IPS-18a (cell line): ENCODE measurements around the gene TM9SF3.

Source experiments
- H3K27ac ChIP-seq: one replicate; pipeline ENCODE4 v1.5.1; 2013; ENCODE audit warnings: low read length
- H3K27me3 ChIP-seq: one replicate; pipeline ENCODE4 v1.6.1; 2013; ENCODE audit warnings: mild to moderate bottlenecking, low read length; ENCODE audit not compliant: control insufficient read depth, insufficient read depth
- H3K36me3 ChIP-seq: one replicate; pipeline ENCODE4 v1.6.1; 2013; ENCODE audit warnings: low read depth, low read length; ENCODE audit not compliant: control insufficient read depth
- H3K4me1 ChIP-seq: one replicate; pipeline ENCODE4 v1.6.1; 2013; ENCODE audit warnings: low read depth, low read length; ENCODE audit not compliant: control insufficient read depth
- H3K4me3 ChIP-seq: one replicate; pipeline ENCODE4 v1.5.1; 2013; ENCODE audit warnings: low read length
- H3K9ac ChIP-seq: one replicate; pipeline ENCODE4 v1.6.1; 2013; ENCODE audit warnings: mild to moderate bottlenecking, low read length, moderate library complexity
- H3K9me3 ChIP-seq: one replicate; pipeline ENCODE4 v1.6.1; 2013; ENCODE audit warnings: low read depth, low read length; ENCODE audit not compliant: control insufficient read depth

Gene TM9SF3

DNA sequence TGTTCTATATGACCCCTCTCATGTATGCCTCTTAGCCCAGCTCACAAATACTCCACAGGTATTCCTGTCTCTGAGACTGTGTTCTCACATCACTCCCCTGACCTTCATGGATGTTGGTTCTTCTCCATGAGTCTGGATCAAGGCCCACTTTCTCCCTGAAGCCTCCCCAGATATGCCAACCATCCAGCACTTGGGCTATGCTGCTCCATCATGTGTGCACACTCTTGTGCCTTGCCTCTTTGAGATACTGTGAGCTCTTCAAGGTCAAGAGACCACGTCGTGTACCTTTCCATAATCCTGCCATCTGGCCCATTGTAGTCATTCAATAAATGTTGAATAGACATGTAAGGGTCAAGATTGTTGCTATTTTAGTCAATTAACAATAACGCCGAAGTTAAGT is 30.1 kb upstream of the TM9SF3 start:
- Histone ChIP-seq H3K36me3 (no peaks in the 10 kb centered on the region), H3K9ac (no peak overlapping the region), H3K27ac (no peak overlapping the region), H3K4me1 (no peaks in the 10 kb centered on the region), H3K9me3 (no peaks in the 10 kb centered on the region), H3K4me3 (no peak overlapping the region), H3K27me3 (no peaks in the 10 kb centered on the region)

DNA sequence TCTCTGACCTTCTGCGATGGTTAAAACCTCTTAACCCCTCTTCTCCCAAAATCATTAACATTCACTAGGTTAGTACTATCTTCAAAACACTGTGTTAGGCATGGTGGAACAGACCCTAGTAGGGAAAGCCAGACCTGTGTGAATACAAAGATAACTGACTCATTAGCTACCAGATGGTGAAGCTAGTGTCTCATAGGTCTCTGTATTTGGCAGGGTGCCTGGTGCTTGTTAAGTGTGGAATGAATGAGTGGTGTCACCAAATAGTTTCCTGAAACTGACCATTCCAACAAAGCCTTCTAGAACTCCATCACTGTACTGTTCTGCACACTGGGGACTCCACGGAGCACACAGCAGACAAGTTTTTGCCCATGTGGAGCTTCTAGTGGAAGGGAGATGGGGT is 27.7 kb upstream of the TM9SF3 start:
- no peak overlapping the region for H3K27ac ChIP-seq
- no peak overlapping the region for H3K4me3 ChIP-seq
- no peak overlapping the region for H3K9ac ChIP-seq
- no peaks in the 10 kb centered on the region for H3K9me3 ChIP-seq
- no peaks in the 10 kb centered on the region for H3K36me3 ChIP-seq
- H3K4me1 ChIP-seq: no peaks in the 10 kb centered on the region
- no peaks in the 10 kb centered on the region for H3K27me3 ChIP-seq

DNA sequence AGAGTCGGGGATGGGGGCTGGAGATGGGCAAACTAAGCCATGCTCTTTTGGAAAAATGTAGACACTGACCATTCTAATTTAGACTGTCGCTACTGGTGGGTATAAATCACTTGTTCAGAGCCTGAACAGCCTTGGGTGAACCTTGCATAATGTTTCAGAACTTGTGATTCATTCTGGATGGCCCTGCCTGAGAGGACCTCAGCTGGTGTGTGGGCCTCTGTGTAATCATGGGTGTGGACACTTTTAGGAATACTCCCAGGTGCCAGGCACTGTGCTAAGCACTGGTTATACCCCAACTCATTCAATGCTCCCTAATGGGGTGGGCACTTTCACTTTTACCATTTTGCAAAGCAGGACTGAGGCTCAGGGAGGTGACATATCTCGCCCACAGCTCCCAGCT is 26.8 kb upstream of the TM9SF3 start:
- Histone ChIP-seq H3K36me3 (no peaks in the 10 kb centered on the region), H3K27me3 (no peaks in the 10 kb centered on the region), H3K27ac (no peak overlapping the region)

DNA sequence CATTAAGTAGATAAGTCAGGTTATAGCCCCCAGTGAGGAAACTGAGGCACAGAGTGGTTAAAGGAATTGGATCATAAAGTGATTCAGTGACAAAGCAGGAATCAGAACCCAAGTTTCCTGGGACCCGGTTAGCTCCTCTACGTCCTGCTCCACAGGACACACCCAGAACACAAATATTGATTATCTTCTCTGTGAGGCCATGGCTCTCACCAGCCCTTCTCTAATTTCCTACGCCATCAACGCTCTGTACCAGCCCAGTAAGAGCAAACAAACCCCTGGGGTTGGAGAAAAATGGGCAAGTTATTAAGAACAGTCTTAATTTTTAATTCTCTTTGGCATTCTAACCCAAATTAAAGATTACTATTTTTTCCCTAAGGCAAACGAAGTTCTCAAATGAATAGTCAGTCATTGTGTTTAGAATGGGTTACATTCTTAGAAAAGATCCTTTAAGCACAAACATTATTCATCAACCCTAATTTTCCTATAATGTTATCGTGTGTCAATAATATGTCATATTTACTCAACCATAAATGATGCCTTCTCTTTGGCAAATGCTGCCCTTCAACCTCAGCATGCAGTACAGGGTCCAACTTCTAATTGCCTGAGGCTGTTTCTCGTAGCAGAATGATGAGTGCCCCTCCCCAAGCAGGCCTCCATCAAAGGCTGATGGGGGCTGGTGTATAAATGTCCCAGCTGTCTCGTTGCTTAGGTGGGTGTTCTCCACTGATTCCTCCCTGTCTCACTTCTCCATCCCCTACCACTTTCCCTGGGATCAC is 25.4 kb upstream of the TM9SF3 start:
- H3K9me3 ChIP-seq: no peaks in the 10 kb centered on the region
- no peaks in the 10 kb centered on the region for H3K36me3 ChIP-seq
- no peak overlapping the region for H3K4me3 ChIP-seq
- H3K4me1 ChIP-seq: no peaks in the 10 kb centered on the region
- no peak overlapping the region for H3K9ac ChIP-seq
- no peak overlapping the region for H3K27ac ChIP-seq
- no peaks in the 10 kb centered on the region for H3K27me3 ChIP-seq

More for the DNA sequence above, 26.8 kb upstream of the TM9SF3 start:
- Histone ChIP-seq H3K9me3 (no peaks in the 10 kb centered on the region), H3K4me3 (no peak overlapping the region), H3K9ac (no peak overlapping the region), H3K4me1 (no peaks in the 10 kb centered on the region)

DNA sequence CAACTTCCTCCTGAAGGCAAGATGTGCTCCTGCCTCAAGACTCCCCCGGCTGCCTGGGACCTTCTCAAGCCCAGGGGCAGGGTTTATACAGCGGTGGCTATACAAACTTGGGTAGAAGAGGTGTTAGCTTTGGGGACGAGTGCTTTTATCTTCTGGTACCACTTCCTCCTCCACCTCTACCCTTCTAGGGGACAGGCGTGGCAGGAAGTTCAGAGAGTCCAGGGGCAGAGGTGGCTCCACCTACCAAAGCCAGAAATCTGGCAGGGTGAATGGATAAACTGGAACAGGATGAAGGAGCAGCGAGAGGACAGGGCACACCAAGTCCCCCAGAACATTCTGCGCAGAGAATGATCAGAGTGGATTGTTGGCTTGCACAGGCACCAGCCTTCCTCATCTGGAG is 24.0 kb upstream of the TM9SF3 start:
- H3K4me3 ChIP-seq: no peak overlapping the region
- H3K9me3 ChIP-seq: no peaks in the 10 kb centered on the region
- no peaks in the 10 kb centered on the region for H3K36me3 ChIP-seq
- no peaks in the 10 kb centered on the region for H3K4me1 ChIP-seq
- H3K27me3 ChIP-seq: no peaks in the 10 kb centered on the region
- no peak overlapping the region for H3K9ac ChIP-seq
- H3K27ac ChIP-seq: no peak overlapping the region

DNA sequence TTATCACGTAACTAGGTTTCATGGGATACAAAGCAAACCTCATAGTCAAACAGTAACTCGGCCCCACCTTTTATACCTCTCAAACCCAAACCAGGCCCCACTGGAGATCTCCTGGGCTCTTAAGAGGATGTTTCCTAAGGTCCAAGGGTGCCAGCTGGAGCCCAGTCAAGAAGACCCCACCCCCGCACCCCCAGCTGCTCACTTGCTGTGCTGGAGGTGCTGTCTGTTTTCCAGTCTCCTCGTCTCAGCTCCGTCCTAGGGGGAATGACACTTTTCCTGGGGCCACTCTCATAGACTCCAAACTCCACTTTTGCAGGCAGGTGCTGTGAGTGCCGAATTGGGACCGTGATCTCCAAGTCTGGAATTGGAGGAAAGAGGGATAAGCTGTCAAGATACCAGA is 22.7 kb upstream of the TM9SF3 start:
- H3K4me3 ChIP-seq: no peak overlapping the region
- no peak overlapping the region for H3K9ac ChIP-seq
- no peaks in the 10 kb centered on the region for H3K4me1 ChIP-seq
- H3K9me3 ChIP-seq: no peaks in the 10 kb centered on the region
- H3K36me3 ChIP-seq: no peaks in the 10 kb centered on the region
- no peaks in the 10 kb centered on the region for H3K27me3 ChIP-seq
- no peak overlapping the region for H3K27ac ChIP-seq

DNA sequence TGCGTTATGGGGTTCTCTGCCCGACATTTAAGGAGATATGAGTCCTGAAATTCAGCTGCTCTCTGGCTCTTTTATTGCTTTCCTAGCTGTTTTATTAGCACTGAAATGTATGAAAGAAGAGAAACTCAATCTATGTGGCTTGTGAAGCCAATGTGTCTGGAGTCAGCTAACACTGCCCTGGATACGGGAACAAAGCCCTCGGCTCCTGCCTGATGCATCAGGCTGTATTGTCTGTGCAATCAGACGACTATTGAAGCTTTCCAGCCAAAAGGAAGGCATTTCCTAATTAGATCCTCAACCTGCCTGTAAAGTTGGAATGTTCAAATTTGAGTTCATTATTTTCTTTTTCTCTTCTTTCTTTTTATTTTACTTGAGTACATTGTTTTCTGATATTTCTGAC is 22.0 kb upstream of the TM9SF3 start:
- no peak overlapping the region for H3K27ac ChIP-seq
- H3K36me3 ChIP-seq: no peaks in the 10 kb centered on the region
- H3K9ac ChIP-seq: no peak overlapping the region
- H3K4me1 ChIP-seq: no peaks in the 10 kb centered on the region
- no peaks in the 10 kb centered on the region for H3K27me3 ChIP-seq
- no peaks in the 10 kb centered on the region for H3K9me3 ChIP-seq
- H3K4me3 ChIP-seq: no peak overlapping the region

DNA sequence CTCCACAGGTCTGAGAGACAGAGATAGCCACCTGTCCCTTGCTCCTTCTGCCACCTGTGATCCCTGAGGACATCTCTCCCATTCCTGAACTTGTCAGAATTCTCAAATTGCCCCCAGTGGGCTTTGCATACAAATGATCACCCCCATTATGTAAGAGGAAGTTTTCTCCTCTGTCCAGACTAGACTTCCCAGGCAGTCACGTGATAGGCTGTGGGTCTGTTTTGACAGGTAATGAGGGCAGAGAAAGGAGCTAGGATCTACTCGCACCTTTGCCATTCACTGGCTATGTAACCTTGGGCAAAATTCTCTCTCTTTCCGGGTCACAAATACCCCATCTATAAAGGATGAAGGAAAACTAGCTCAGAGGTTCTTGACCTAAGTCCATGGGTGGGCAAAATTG is 21.4 kb upstream of the TM9SF3 start:
- H3K36me3 ChIP-seq: no peaks in the 10 kb centered on the region

DNA sequence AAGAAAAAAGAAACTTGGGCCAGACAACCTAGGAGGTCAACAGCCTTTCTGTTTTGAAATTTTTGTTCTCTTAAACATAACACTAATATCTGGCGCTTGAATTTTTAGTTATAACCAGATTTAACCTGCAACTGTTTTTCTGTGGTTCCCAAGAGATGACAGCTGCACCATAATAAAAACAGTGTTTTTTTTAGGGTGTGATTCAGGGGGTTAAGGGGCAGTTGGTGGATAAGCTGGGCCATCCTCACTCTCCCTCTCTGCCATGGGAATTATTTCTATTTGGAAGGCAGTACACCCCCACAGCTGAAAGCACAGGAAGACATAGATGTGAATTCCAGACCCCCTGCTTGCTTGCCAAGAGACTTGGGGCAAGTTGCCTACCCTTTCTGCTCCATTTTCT is 20.1 kb upstream of the TM9SF3 start:
- no peak overlapping the region for H3K9ac ChIP-seq
- no peak overlapping the region for H3K27ac ChIP-seq
- H3K36me3 ChIP-seq: no peaks in the 10 kb centered on the region
- H3K4me1 ChIP-seq: no peaks in the 10 kb centered on the region
- H3K9me3 ChIP-seq: no peaks in the 10 kb centered on the region
- H3K27me3 ChIP-seq: no peaks in the 10 kb centered on the region
- H3K4me3 ChIP-seq: no peak overlapping the region

More for the DNA sequence above, 21.4 kb upstream of the TM9SF3 start:
- no peaks in the 10 kb centered on the region for H3K27me3 ChIP-seq
- H3K4me3 ChIP-seq: no peak overlapping the region
- no peaks in the 10 kb centered on the region for H3K4me1 ChIP-seq
- no peak overlapping the region for H3K9ac ChIP-seq
- no peak overlapping the region for H3K27ac ChIP-seq
- no peaks in the 10 kb centered on the region for H3K9me3 ChIP-seq

DNA sequence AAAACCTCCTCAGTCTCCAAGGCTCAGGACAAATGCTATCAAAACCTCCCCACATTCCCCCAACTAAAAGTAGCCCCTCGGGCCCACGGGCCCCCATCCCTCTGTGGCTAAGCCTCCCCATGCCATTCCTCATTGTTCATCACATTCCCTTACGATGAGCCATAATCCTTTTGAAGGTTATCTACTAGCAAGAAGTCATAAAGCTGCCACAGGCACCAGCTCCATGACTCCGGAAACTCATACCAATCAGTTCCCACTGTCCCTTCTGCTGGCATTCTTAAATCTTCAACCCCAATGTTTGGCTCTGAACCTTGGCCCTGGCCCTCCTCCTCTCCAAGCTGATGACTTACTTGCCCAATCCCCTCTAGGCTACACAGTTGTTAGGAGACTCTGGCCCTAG is 19.4 kb upstream of the TM9SF3 start:
- no peaks in the 10 kb centered on the region for H3K27me3 ChIP-seq
- H3K27ac ChIP-seq: no peak overlapping the region
- H3K9me3 ChIP-seq: no peaks in the 10 kb centered on the region
- no peaks in the 10 kb centered on the region for H3K4me1 ChIP-seq
- no peak overlapping the region for H3K9ac ChIP-seq
- H3K4me3 ChIP-seq: no peak overlapping the region
- no peaks in the 10 kb centered on the region for H3K36me3 ChIP-seq

DNA sequence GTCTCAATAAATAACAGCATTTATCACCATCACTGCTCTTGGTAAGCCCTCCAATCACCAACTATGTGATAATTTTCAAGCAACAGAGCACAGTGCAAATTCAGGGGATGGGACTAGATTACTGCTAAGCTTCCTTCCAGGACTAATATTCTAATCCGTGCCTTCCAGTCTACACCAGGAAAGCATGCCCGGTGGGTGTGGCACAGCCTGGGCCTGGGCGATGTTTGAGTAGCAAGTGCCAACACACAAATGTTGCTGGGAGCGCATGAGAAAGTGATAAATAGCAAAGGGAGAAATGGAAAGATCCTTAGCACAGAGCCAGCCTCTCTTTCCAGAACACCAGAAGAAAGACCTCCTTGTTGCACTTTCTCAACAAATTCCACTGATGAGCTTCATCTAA is 13.5 kb upstream of the TM9SF3 start:
- H3K4me3 ChIP-seq: no peak overlapping the region
- H3K36me3 ChIP-seq: no peaks in the 10 kb centered on the region
- no peaks in the 10 kb centered on the region for H3K27me3 ChIP-seq
- no peaks in the 10 kb centered on the region for H3K4me1 ChIP-seq
- H3K9me3 ChIP-seq: no peaks in the 10 kb centered on the region
- no peak overlapping the region for H3K27ac ChIP-seq
- no peak overlapping the region for H3K9ac ChIP-seq

DNA sequence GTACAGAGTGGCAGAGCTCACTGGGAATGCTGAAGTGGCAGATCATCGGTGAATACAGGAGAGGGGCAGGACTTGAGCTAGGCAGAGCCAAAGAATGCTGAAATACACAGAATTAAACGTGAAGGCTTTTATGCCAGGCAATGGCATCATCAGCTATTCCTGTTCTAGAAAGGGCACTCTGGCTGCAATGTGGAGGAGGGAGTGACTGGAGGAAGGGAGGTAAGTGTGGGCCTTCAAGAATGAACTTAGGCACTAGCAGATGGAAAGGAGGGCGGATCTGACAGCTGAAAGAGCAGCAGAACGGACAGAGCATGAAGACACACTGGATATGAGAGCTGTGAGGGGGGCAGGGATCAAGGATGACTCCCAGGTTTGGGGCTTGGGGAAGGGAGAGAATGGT is 12.0 kb upstream of the TM9SF3 start:
- no peak overlapping the region for H3K27ac ChIP-seq
- no peaks in the 10 kb centered on the region for H3K9me3 ChIP-seq
- H3K4me1 ChIP-seq: no peaks in the 10 kb centered on the region
- no peak overlapping the region for H3K9ac ChIP-seq
- no peaks in the 10 kb centered on the region for H3K36me3 ChIP-seq
- no peaks in the 10 kb centered on the region for H3K27me3 ChIP-seq
- H3K4me3 ChIP-seq: no peak overlapping the region
